Vagina (tissue), 2 donors: ENCODE measurements around the gene SATB1. TPM values are rescaled to one million over a fixed set of nuclear protein-coding genes. Genes with fewer than 3 reads are reported as not detected.

ENCODE experiments used
- DNase-seq, 2 donors: peaks; one replicate each; pipeline ENCODE4 v3.0.0-alpha.2; 2017; ENCODE audit errors: extremely low spot score in 2 of 2
- H3K27ac ChIP-seq: fragments of 200-600 bp; sonication (generic); one replicate; pipeline ENCODE4 v1.5.1; 2019
- H3K27me3 ChIP-seq: fragments of 200-600 bp; sonication (generic); one replicate; pipeline ENCODE4 v1.5.1; 2019
- H3K36me3 ChIP-seq, 2 donors: fragments of 200-600 bp; sonication (generic); one replicate each; pipeline ENCODE4 v1.5.1; 2017 to 2019
- H3K4me1 ChIP-seq: fragments of 200-600 bp; sonication (generic); one replicate; pipeline ENCODE4 v1.5.1; 2019
- H3K4me3 ChIP-seq, 2 donors: fragments of 200-600 bp; sonication (generic); 1 replicate in 1 of 2; 2 replicates in 1 of 2; pipeline ENCODE4 v1.5.1; 2016 to 2019
- H3K9me3 ChIP-seq: fragments of 200-600 bp; sonication (generic); one replicate; pipeline ENCODE4 v1.5.1; 2019
- POLR2A ChIP-seq, 2 donors: fragments of 450-650 bp; IDR thresholded peaks; one replicate each; pipeline ENCODE4 v1.6.1; 2017; ENCODE audit warnings: antibody characterized with exemption in 2 of 2, mild to moderate bottlenecking in 2 of 2, moderate library complexity in 2 of 2
- POLR2AphosphoS5 ChIP-seq, 2 donors: sonication (generic); formaldehyde crosslinking; IDR thresholded peaks; one replicate each; pipeline ENCODE4 v1.9.0; 2017; ENCODE audit warnings: antibody characterized with exemption in 2 of 2, mild to moderate bottlenecking in 2 of 2, low read depth in 1 of 2; ENCODE audit not compliant: insufficient read depth in 1 of 2
- intact Hi-C: fragments of 100-400 bp; cut with DNase I; formaldehyde crosslinking; loops from one replicate; pipeline ENCODE4 v1.15.1; 2023
- total RNA-seq: library from RNA; depleted of rRNA; stranded (reverse); fragments of >200 nt; gene quantifications from one replicate; pipeline ENCODE4 v1.2.3, GENCODE V29; 2016
- TF ChIP-seq, protein P1 (sequence below), 3 experiments: fragments of 450-650 bp in 2 of 3; fragments of 200-600 bp in 1 of 3; sonication (generic) in 1 of 3; IDR thresholded peaks; one replicate each; pipeline ENCODE4 v1.5.1; 2017 to 2019; ENCODE audit warnings: antibody characterized with exemption in 3 of 3, mild to moderate bottlenecking in 2 of 3, moderate library complexity in 2 of 3

Gene SATB1
- total RNA-seq, 1 donor from 2014 or later = 51.3 TPM

DNA sequence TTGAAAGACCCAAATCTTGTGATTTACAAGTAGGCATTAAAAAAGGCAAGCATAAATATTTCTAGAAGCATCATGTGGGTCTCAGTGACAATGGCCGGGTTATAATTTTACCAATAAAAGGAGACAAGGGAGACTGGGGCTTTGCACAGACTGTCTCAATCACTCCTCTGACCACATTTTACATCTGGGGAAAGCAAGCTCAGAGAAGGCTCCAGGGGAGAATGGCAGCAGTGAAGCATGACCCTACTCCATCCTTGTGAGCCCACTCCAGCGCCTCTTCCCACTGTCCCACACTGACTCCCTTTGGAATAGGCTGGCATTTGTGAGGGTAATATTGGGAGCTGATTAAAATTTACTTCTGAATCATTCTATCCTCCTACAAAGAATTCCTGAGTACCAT is 61.8 kb downstream of the SATB1 start:
- Histone ChIP-seq H3K4me3 (no peak overlapping the region), H3K36me3 (no peaks in the 10 kb centered on the region), H3K27ac (no peak overlapping the region), H3K27me3 (no peaks in the 10 kb centered on the region), H3K4me1 (no peaks in the 10 kb centered on the region), H3K9me3 (no peaks in the 10 kb centered on the region)
- intact Hi-C loops = no loop called here
- no peak for DNase-seq
- TF ChIP-seq POLR2AphosphoS5 (IDR thresholded peaks at IDR 0.05; ENCODE audit: insufficient read depth in 1 of 2, low read depth in 1 of 2) (no peak), POLR2A (IDR thresholded peaks at IDR 0.05) (no peak)

DNA sequence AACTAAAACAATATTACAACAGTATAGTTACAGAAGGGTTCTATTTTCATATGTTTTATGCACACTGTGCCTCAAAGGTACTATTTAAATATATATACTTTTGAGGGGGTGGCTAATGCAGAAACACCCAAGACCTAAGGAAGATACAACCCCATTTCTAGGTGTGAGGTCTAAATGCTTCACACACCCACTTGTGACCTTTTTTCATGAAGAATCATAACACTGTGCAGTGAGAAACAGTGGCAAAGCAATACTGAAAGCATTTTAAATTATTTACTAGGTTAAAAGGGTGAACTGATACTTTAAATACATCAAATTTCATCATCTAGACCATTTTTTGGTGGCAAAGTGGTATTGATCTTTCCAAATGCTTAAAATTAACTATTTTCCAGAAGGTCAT is 67.4 kb downstream of the SATB1 start:
- no peaks in the 10 kb centered on the region for H3K27me3 ChIP-seq
- no peaks in the 10 kb centered on the region for H3K36me3 ChIP-seq
- H3K27ac ChIP-seq = no peak overlapping the region
- no peak overlapping the region for H3K4me3 ChIP-seq
- H3K4me1 ChIP-seq = no peaks in the 10 kb centered on the region
- DNase-seq = no peak
- no peak for TF ChIP-seq POLR2AphosphoS5 (IDR thresholded peaks at IDR 0.05; ENCODE audit: insufficient read depth in 1 of 2, low read depth in 1 of 2)
- TF ChIP-seq, protein P1, sequence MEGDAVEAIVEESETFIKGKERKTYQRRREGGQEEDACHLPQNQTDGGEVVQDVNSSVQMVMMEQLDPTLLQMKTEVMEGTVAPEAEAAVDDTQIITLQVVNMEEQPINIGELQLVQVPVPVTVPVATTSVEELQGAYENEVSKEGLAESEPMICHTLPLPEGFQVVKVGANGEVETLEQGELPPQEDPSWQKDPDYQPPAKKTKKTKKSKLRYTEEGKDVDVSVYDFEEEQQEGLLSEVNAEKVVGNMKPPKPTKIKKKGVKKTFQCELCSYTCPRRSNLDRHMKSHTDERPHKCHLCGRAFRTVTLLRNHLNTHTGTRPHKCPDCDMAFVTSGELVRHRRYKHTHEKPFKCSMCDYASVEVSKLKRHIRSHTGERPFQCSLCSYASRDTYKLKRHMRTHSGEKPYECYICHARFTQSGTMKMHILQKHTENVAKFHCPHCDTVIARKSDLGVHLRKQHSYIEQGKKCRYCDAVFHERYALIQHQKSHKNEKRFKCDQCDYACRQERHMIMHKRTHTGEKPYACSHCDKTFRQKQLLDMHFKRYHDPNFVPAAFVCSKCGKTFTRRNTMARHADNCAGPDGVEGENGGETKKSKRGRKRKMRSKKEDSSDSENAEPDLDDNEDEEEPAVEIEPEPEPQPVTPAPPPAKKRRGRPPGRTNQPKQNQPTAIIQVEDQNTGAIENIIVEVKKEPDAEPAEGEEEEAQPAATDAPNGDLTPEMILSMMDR (IDR thresholded peaks at IDR 0.05) = no peak
- H3K9me3 ChIP-seq = no peaks in the 10 kb centered on the region
- intact Hi-C loops = no loop called here

DNA sequence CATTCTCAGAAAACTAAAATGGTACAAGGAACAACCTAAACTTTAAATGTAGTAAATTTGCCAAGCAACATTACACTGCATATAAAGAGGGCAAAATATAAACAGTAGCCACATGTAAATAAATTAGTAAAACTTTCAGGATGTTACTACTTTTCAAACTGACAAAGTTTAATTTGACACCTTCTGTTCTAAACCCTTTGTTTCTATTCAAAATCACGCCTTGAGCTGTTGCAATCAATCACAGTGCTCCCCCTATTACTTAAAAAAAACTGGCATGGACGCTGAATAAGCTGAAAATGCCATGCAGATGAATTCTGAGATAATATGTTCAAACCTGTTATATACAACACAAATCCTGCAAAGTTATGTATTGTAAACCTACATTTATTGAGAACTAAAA is 69.3 kb downstream of the SATB1 start:
- no peak for TF ChIP-seq POLR2AphosphoS5 (IDR thresholded peaks at IDR 0.05; ENCODE audit: insufficient read depth in 1 of 2, low read depth in 1 of 2)
- TF ChIP-seq, protein P1 (IDR thresholded peaks at IDR 0.05) = no peak
- no peak for TF ChIP-seq POLR2A (IDR thresholded peaks at IDR 0.05)
- intact Hi-C loops = no loop called here
- Histone ChIP-seq H3K27ac (no peak overlapping the region), H3K27me3 (no peaks in the 10 kb centered on the region), H3K9me3 (no peaks in the 10 kb centered on the region), H3K36me3 (peaks cover 0 to 7% of the 10 kb centered on the region in 2 donors), H3K4me1 (no peaks in the 10 kb centered on the region), H3K4me3 (no peak overlapping the region)
- DNase-seq = no peak

DNA sequence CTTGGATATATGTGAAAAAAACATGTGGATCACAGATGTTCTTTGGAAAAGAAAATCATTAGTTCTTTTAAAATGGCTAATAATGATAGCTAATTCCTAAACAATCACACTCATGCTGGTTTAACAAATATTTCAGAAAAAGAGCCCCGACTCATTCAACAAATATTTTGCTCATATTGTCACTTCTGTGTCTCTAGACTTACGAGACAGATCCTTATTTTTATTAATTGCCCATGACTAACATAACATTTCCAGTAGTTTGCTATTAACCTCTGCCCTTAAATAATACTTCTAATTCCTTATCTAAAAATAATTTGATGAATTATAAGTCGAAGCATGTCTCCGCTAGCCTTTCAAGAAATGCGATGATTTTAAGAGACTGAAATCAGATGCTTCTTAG is 70.4 kb downstream of the SATB1 start:
- intact Hi-C loops = no loop called here
- H3K4me1 ChIP-seq = no peaks in the 10 kb centered on the region
- no peaks in the 10 kb centered on the region for H3K9me3 ChIP-seq
- H3K36me3 ChIP-seq = peaks cover 0 to 12% of the 10 kb centered on the region in 2 donors
- no peaks in the 10 kb centered on the region for H3K27me3 ChIP-seq
- TF ChIP-seq, protein P1 (IDR thresholded peaks at IDR 0.05) = no peak
- no peak for TF ChIP-seq POLR2A (IDR thresholded peaks at IDR 0.05)
- no peak for TF ChIP-seq POLR2AphosphoS5 (IDR thresholded peaks at IDR 0.05; ENCODE audit: insufficient read depth in 1 of 2, low read depth in 1 of 2)
- no peak overlapping the region for H3K27ac ChIP-seq
- H3K4me3 ChIP-seq = no peak overlapping the region
- no peak for DNase-seq

DNA sequence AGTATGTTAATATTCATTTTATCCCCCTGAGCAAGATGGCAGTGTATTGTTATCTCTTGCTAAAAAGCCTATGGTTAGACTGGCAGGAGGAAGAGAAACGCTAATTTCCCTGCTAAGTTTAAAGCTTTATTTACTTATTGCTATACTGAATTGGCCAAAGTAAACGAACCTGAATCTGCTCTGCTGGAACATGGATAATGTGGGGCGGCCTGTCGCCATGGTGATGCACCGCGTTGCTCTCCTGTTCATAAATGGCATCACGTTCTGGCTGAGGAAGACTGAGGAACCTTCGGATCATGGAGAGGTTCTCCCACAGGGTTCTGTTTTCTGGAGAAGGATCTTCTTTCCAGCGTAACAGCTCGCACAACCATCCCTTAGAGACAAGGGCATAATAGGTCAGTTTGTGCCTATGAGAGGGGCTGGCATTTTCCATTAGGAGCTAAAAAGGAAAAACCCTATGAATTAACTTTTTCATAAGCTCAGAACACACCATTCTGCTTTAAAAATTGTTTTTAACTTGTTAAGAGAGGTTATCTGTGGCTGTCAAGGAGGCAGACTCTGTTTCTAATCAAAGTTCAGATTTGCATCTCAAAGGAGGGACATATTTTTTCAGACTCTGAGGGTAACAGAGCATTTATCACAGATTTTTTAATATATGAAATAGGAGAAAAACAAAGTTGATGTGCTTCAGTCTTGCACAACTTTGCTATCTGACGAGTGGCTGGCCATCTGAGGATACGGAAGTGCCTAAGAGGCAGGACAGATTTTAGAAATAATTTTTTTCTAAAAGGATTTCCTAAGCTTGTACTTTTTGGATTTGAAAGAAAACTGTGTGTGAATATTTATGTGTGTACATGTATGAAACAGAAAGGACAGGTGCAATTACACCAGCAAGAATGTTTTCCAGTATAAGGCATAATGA is 73.1 kb downstream of the SATB1 start:
- intact Hi-C loops = no loop called here
- Histone ChIP-seq H3K9me3 (no peaks in the 10 kb centered on the region), H3K27me3 (no peaks in the 10 kb centered on the region), H3K27ac (no peak overlapping the region), H3K4me1 (no peaks in the 10 kb centered on the region), H3K36me3 (peaks cover 0 to 24% of the 10 kb centered on the region in 2 donors), H3K4me3 (no peak overlapping the region)
- TF ChIP-seq POLR2AphosphoS5 (IDR thresholded peaks at IDR 0.05; ENCODE audit: insufficient read depth in 1 of 2, low read depth in 1 of 2) (no peak), POLR2A (IDR thresholded peaks at IDR 0.05) (no peak)
- TF ChIP-seq, protein P1 (IDR thresholded peaks at IDR 0.05) = no peak
- no peak for DNase-seq
